Measurements from ENCODE around the gene CSGALNACT2. TPM values are rescaled to one million over a fixed set of nuclear protein-coding genes. Genes with fewer than 3 reads are reported as not detected.

The CSGALNACT2 gene
- total and polyA plus RNA-seq, 2 experiments from 2014 or later, result 7.7 to 13.9 TPM

- Histone ChIP-seq H2AFZ (no peak overlapping the region), H3K9me3 (ENCODE audit: low read depth) (no peaks in the 10 kb centered on the region), H3K27ac (no peak overlapping the region), H3K4me1 (ENCODE audit: insufficient read depth) (no peaks in the 10 kb centered on the region), H3K4me2 (no peak overlapping the region), H3K9me2 (replicated peaks; ENCODE audit: insufficient read depth) (no peaks in the 10 kb centered on the region), H3K79me2 (no peaks in the 10 kb centered on the region), H3K4me3 (no peak overlapping the region), H3K27me3 (no peaks in the 10 kb centered on the region), H3K36me3 (replicated peaks; ENCODE audit: insufficient read depth, low read depth) (no peaks in the 10 kb centered on the region), H4K20me1 (ENCODE audit: insufficient read depth, poor library complexity, severe bottlenecking) (no peaks in the 10 kb centered on the region)
- TF ChIP-seq EZH2phosphoT487 (IDR thresholded peaks at IDR 0.05; ENCODE audit: low read depth, severe bottlenecking, unreplicated experiment) (no peak), CTCF (IDR thresholded peaks at IDR 0.05; ENCODE audit: poor library complexity) (no peak), EZH2 (IDR thresholded peaks at IDR 0.05; ENCODE audit: borderline replicate concordance) (no peak)
- DNase-seq (ENCODE audit: low spot score), result no peak
- 82% methylated on average over 13 of the region's 13 CpGs for WGBS (ENCODE audit: low lambda C conversion rate, missing lambda C conversion rate)
These were observed 73.9 kb downstream of the CSGALNACT2 start for GRCh38 chr10:43212043-43212721.

GRCh38 chr10:43214071-43214955 lies 76.1 kb downstream of the CSGALNACT2 start:
- H3K4me3 ChIP-seq, result no peak overlapping the region
- H3K79me2 ChIP-seq, result no peaks in the 10 kb centered on the region
- no peak overlapping the region for H3K4me2 ChIP-seq
- no peak overlapping the region for H3K27ac ChIP-seq
- no peaks in the 10 kb centered on the region for H3K4me1 ChIP-seq (ENCODE audit: insufficient read depth)
- H4K20me1 ChIP-seq (ENCODE audit: insufficient read depth, poor library complexity, severe bottlenecking), result no peaks in the 10 kb centered on the region
- no peaks in the 10 kb centered on the region for H3K9me3 ChIP-seq (ENCODE audit: low read depth)
- H3K9me2 ChIP-seq (replicated peaks; ENCODE audit: insufficient read depth), result no peaks in the 10 kb centered on the region
- DNase-seq (ENCODE audit: low spot score), result no peak
- no peaks in the 10 kb centered on the region for H3K36me3 ChIP-seq (replicated peaks; ENCODE audit: insufficient read depth, low read depth)
- WGBS (ENCODE audit: low lambda C conversion rate, missing lambda C conversion rate), result 83% methylated on average over 15 of the region's 15 CpGs
- H3K27me3 ChIP-seq, result no peaks in the 10 kb centered on the region
- TF ChIP-seq EZH2phosphoT487 (IDR thresholded peaks at IDR 0.05; ENCODE audit: low read depth, severe bottlenecking, unreplicated experiment) (no peak), EZH2 (IDR thresholded peaks at IDR 0.05; ENCODE audit: borderline replicate concordance) (no peak), CTCF (IDR thresholded peaks at IDR 0.05; ENCODE audit: poor library complexity) (no peak)
- no peak overlapping the region for H2AFZ ChIP-seq

GRCh38 chr10:43214956-43215561 lies 76.8 kb downstream of the CSGALNACT2 start:
- no peak overlapping the region for H2AFZ ChIP-seq
- no peaks in the 10 kb centered on the region for H3K4me1 ChIP-seq (ENCODE audit: insufficient read depth)
- 68% methylated on average over 12 of the region's 12 CpGs for WGBS (ENCODE audit: low lambda C conversion rate, missing lambda C conversion rate)
- no peak overlapping the region for H3K27ac ChIP-seq
- no peaks in the 10 kb centered on the region for H3K36me3 ChIP-seq (replicated peaks; ENCODE audit: insufficient read depth, low read depth)
- H3K9me2 ChIP-seq (replicated peaks; ENCODE audit: insufficient read depth), result no peaks in the 10 kb centered on the region
- TF ChIP-seq EZH2 (IDR thresholded peaks at IDR 0.05; ENCODE audit: borderline replicate concordance), result no peak
- no peak for TF ChIP-seq EZH2phosphoT487 (IDR thresholded peaks at IDR 0.05; ENCODE audit: low read depth, severe bottlenecking, unreplicated experiment)
- no peak for TF ChIP-seq CTCF (IDR thresholded peaks at IDR 0.05; ENCODE audit: poor library complexity)
- no peaks in the 10 kb centered on the region for H3K27me3 ChIP-seq
- no peak overlapping the region for H3K4me3 ChIP-seq
- H3K79me2 ChIP-seq, result no peaks in the 10 kb centered on the region
- H3K9me3 ChIP-seq (ENCODE audit: low read depth), result no peaks in the 10 kb centered on the region
- H4K20me1 ChIP-seq (ENCODE audit: insufficient read depth, poor library complexity, severe bottlenecking), result no peaks in the 10 kb centered on the region
- H3K4me2 ChIP-seq, result no peak overlapping the region
- no peak for DNase-seq (ENCODE audit: low spot score)
